NCI-H1092 (cell line): ENCODE measurements around the gene UTS2B.
"Not testable (repeated sequence)": the region's sequence is repeated elsewhere in the genome, so short reads cannot be mapped to it uniquely, and the experiment has no call there.

Source experiments
- DNase-seq: peaks from one replicate; lab custom pipeline; 2025; lab: John Stamatoyannopoulos, UW

Gene UTS2B

GRCh38 chr3:191280111-191280510 is 50.2 kb downstream of the UTS2B start:
- DNase-seq = no peak

- no peak for DNase-seq
Observed at GRCh38 chr3:191275751-191276150, 54.6 kb downstream of the UTS2B start.

GRCh38 chr3:191275244-191275643 is 55.1 kb downstream of the UTS2B start:
- DNase-seq = not testable (repeated sequence)

- DNase-seq = no peak
Observed at GRCh38 chr3:191269289-191270085, 60.8 kb downstream of the UTS2B start.

- no peak for DNase-seq
Observed at GRCh38 chr3:191268737-191269136, 61.6 kb downstream of the UTS2B start.

GRCh38 chr3:191263850-191264249 is 66.5 kb downstream of the UTS2B start:
- DNase-seq = no peak

GRCh38 chr3:191263365-191263764 is 67.0 kb downstream of the UTS2B start:
- no peak for DNase-seq

- no peak for DNase-seq
Observed at GRCh38 chr3:191262650-191263049, 67.7 kb downstream of the UTS2B start.

- no peak for DNase-seq
Observed at GRCh38 chr3:191261304-191261638, 69.1 kb downstream of the UTS2B start.

GRCh38 chr3:191260431-191261303 is 69.7 kb downstream of the UTS2B start:
- no peak for DNase-seq

GRCh38 chr3:191259486-191259885 is 70.8 kb downstream of the UTS2B start:
- DNase-seq = no peak

- DNase-seq = no peak
Observed at GRCh38 chr3:191257286-191257685, 73.0 kb downstream of the UTS2B start.

- no peak for DNase-seq
Observed at GRCh38 chr3:191256405-191256804, 73.9 kb downstream of the UTS2B start.

GRCh38 chr3:191255156-191255555 is 75.2 kb downstream of the UTS2B start:
- DNase-seq = no peak

- no peak for DNase-seq
Observed at GRCh38 chr3:191254098-191254873, 76.0 kb downstream of the UTS2B start.

GRCh38 chr3:191253089-191253799 is 77.1 kb downstream of the UTS2B start:
- DNase-seq = no peak

GRCh38 chr3:191246630-191247029 is 83.7 kb downstream of the UTS2B start:
- no peak for DNase-seq

GRCh38 chr3:191246034-191246433 is 84.3 kb downstream of the UTS2B start:
- not testable (repeated sequence) for DNase-seq

GRCh38 chr3:191244242-191244867 is 86.0 kb downstream of the UTS2B start:
- DNase-seq = no peak

- DNase-seq = no peak
Observed at GRCh38 chr3:191240486-191240885, 89.8 kb downstream of the UTS2B start.

GRCh38 chr3:191239407-191240031 is 90.8 kb downstream of the UTS2B start:
- no peak for DNase-seq
